Measurements from ENCODE around the gene KIAA1671.
A peak's percentile ranks its signal among the peaks of the same experiment; 100 is the strongest.
"Not testable (repeated sequence)": the region's sequence is repeated elsewhere in the genome, so short reads cannot be mapped to it uniquely, and the experiment has no call there.

KIAA1671 gene

GRCh38 chr22:25206998-25207397, 254.5 kb downstream of the KIAA1671 start:
- DNase-seq: no peak

- no peak for DNase-seq
These were observed 255.1 kb downstream of the KIAA1671 start for GRCh38 chr22:25207553-25208157.

DNA sequence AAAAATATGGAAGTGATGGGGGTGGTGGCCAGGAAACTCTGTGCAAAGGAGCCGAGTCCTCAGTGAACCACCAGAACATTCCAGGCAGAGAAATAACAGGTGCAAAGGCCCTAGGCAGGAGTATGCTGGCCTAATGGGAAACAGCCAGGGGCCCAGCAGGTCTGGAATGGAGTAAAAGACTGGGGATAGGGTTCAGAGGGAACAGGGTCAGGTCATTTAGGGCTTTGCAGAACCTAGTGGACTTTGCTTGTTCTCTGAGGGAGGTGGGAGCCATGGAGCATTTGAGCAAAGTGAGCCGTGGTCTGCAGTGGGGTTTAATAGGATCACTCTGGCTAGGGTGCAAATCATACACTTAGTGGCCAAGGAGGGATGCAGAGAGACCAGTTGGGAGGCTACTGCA, 255.8 kb downstream of the KIAA1671 start:
- DNase-seq: no peak

DNA sequence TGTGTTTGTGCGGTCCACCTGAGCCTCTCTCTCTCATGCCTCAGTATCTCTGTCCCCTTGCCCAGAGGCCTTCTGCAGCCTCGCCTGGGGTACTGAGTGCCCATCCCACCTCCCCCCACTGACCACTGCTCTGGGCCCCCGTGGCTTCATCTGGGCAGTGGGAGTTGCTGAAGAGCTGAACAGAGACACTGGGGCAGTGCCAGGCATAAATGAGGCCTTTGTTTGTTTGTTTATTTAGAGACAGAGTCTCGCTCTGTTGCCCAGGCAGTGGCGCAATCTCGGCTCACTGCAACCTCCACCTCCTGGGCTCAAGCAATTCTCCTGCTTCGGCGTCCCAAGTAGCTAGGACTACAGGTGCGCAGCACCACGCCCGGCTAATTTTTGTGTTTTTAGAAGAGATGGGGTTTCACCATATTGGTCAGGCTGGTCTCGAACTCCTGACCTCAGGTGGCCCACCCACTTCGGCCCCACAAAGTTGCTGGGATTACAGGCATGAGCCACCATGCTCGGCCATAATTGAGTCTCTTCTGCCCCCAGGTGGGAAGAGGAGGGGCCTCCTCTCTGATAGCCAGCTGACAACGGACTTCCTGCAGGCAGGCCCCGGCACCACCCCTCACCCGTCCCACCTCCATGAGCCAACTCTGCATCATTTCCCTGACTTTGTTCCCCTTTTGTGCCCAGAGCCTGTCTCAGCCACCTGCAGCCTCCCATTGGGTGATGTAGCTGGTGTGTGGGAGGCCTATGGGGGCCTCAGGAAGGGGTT, 256.4 kb downstream of the KIAA1671 start:
- DNase-seq: no peak

- no peak for DNase-seq
These were observed 258.3 kb downstream of the KIAA1671 start for GRCh38 chr22:25210793-25211192.

DNA sequence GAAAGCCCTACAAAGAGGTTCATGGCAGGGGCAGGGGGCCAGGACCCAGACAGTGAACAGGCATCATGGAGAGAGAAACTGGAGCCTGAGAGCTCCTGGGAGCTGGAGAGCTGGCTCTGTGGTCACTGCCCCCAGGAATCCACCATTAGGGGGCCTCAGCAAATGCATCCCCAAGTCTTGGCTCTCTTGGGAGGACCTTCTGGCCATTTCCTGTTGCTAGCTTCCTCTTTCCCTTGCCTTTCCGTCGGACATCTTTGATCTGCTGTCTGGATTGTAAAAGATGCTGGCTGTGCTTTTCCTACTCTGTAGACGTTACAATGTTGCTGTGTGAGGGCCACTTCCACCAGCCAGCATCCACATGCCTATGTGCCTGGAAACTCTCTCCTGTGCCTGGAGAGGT, 259.8 kb downstream of the KIAA1671 start:
- DNase-seq: no peak

DNA sequence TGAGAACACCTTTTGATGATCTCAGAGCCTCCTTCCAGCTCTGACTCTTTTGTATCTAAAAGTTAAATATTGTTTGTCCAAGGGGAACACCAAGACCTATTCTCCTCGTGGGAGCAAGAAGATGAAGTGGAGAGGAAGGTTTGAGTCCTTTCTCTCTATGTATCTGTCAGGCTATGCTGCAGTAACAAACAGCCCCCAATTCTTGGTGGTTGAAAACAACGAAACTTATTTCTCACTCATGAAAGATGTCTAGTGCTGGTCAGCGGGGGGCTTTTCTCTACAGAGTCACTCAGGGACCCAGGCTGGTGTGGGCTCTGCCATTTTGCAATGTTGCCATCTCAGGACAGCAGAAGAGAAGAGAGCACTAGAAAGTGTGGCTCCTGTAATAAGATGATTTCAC, 260.7 kb downstream of the KIAA1671 start:
- DNase-seq: no peak

- no peak for DNase-seq
These were observed 263.7 kb downstream of the KIAA1671 start for GRCh38 chr22:25216230-25216629.

DNA sequence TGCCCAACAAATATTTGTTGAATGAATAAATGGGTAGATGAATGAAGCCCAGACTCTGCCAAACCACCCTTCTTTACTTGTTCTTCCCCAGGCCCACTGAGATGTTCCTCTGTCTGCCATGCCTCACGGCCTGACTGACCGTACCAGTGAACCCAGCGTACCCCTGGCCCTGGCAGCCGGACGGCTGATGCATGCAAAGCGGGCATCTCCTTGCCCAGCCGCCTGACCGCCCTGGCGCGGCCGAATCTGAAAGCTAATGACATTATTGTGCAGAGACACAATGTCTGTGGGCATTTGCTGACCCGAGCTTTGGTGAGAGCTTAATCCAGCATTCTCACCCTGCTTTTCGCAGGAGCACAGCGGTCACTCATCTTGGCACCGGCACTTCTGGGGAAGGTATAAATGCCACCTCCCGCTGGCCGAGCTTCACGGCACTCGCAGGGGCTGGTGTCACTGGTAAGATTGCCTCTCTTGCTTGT, 266.7 kb downstream of the KIAA1671 start, which contains the start of gene CRYBB2:
Gene CRYBB2, plus strand, starts transcription at position 429 of the 479 bp plus-strand sequence. CDS start 1,791 bp downstream, outside the sequence.
- DNase-seq: no peak

DNA sequence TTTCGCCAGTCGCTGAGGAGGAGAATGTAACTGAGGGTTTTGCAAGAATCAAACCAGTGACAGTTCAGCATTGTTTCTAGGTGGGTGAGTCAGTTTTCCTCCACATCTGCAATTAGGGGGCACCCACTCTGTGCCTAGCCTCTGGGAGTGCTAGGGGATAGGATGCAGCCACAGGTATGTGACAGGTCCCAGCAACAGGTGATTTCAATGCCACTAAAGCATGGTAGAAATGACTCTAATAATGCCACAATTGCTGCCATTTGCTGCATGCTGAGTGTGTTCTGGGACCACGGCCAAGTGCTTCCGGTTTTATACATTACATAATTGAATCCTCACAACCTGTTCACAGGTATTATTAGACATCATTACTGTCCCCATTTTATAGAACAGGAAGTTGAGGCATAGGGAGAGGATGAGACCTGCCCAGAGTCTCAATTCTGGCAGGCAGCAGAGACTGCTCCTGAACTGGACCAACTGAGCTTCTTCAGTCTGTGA, 267.5 kb downstream of the KIAA1671 start:
- no peak for DNase-seq

GRCh38 chr22:25221790-25222189, 269.3 kb downstream of the KIAA1671 start:
- no peak for DNase-seq

- no peak for DNase-seq
These were observed 270.8 kb downstream of the KIAA1671 start for GRCh38 chr22:25223269-25223850.

DNA sequence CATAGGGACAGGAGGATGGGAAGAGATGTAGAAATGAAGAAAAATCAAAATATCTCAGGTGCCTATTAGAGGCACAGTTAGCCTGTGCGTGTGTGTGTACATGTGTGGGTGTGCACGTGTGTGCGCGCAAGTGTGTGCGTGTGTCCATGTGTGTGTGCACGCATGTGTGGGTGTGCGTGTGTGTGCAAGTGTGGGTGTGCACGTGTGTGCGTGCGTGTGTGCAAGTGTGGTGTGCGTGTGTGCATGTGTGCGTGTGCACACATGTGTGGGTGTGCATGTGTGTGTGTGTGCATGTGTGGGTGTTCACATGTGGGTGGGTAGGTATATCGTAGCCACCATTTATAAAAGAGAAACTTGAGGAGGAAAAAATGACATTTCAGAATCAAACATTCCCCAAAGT, 276.3 kb downstream of the KIAA1671 start:
- no peak for DNase-seq

DNA sequence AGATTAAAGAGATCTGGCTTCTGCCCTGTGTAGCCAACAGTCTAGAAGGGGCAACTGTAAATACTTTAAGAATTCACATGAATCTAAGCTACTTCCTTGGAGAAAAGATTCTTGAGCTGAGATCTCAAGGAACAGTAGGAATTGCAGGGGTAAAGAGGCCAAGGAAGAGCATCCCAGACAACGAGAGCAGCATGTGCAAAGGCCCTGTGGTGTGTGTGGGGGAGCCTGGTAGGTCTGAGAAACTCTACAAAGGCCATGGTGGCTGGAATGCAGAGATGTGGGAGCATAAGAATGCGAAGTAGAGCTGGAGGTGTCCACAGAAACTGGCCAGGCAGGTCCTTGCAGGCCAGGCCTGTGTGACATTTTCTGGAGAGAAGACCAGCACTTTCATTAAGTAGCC, 278.2 kb downstream of the KIAA1671 start:
- not testable (repeated sequence) for DNase-seq

GRCh38 chr22:25232301-25232700, 279.8 kb downstream of the KIAA1671 start:
- DNase-seq: no peak

GRCh38 chr22:25233706-25234105, 281.2 kb downstream of the KIAA1671 start:
- DNase-seq: not testable (repeated sequence)

DNA sequence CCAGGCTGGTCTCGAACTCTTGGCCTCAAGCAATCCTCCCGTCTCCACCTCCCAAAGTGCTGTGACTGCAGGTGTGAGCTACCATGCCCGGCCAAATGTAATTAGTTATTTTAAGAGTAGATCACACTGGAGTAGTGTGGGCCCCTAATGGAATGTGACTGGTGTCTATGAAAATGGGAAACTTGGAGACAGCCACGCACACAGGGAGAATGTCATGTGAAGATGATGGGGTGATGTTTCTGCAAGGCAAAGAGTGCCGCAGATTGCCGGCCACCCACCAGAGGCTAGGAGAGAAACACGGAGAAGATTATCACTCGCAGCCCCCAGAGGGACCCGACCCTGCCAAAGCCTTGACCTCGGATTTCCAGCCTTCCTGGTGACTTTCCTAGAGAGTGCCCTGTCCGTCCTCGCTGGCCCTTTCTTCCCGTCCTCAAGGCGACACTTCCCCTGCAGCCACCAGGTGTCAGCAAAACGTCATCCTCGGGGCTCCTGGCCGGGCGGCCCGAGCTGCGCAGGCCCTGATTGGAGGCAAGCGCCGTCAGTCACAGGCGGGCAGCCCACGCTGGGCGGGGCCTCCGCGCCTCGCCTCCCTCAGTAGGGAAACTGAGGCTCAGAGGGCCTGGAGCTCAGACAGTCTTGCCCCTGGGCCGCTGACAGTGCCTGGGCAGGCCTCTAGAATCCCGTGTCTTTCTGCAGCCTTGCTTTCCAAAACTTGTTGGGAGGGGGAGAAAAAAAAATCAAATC, 283.2 kb downstream of the KIAA1671 start:
- peak; percentile 14 for DNase-seq

GRCh38 chr22:25236417-25236816, 283.9 kb downstream of the KIAA1671 start:
- DNase-seq: no peak

DNA sequence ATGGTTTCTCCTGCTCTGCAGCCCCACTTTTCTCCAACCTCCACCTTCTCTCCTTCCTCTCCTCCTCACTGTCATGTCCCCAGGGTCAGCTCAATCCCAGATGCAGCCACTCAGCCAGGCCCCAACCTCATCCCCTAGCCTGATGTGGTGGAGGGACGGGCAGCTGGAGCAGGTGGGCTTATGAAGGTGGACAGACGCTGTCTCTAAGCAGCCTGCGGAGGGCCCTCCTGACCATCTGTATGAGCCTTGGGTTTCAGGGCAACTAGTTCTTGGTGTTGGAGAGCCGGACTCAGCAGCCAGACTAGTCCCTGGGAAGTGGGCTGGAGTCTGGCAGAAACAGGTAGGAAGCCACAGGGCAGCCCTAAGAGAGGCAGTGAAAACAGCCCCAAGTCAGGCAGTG, 285.0 kb downstream of the KIAA1671 start:
- no peak for DNase-seq

DNA sequence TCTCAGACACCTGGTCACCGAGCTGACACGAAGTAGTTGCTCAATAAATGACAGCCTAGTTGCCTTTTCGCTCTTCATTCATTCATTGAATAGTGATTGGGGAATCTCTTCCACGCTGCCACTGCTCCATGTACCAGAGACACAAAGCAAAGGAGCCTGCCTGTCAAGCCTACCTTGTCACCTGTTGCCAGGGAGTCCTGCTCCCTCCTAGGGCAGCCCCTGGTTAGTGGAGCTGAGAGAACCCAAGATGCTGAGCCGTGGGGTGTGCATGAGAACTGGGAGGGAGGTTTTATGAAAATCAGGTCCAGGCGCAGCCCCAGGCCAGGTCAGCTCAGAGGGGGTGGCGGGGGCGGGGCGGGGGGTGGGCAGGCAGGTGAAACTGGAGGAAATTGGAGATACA, 285.5 kb downstream of the KIAA1671 start:
- DNase-seq: not testable (repeated sequence)

Measured in effector CD8-positive, alpha-beta T cell (primary cell).